ENCODE data around the gene GPC6. TPM values are rescaled to one million over a fixed set of nuclear protein-coding genes. Genes with fewer than 3 reads are reported as not detected.

GPC6 gene
- polyA plus RNA-seq, 1 donor from 2014 or later, result 9.0 TPM

DNA sequence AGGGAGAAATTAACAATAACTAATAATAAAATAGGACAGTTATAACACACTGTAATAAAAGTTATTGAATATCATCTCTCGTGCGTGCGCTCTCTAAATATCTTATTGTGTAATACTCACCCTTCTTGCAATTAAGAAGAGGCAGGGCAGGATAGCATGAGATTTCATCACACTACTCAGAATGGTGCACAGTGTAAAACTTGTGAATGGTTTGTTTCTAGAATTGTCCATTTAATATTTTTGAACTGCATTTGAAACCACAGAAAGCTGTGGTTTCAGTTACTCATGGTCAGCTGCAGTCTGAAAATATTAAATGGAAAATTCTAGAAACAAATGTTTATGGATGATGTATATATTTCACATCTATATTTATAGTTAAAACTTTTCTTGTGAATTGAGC is 1091.8 kb downstream of the GPC6 start:
- Histone ChIP-seq H3K4me3 (ENCODE audit: low read length) (no peak overlapping the region), H3K9me2 (ENCODE audit: insufficient read depth, low read length) (no peaks in the 10 kb centered on the region), H3K27me3 (ENCODE audit: insufficient read depth, low read depth, low read length) (no peaks in the 10 kb centered on the region), H2AFZ (ENCODE audit: low read depth, low read length) (no peak overlapping the region), H3K9ac (ENCODE audit: low read length) (no peak overlapping the region), H4K20me1 (ENCODE audit: insufficient read depth) (no peaks in the 10 kb centered on the region), H3F3A (ENCODE audit: insufficient read depth, low read length, poor library complexity, severe bottlenecking) (no peaks in the 10 kb centered on the region), H3K27ac (ENCODE audit: low read length) (no peak overlapping the region), H3K36me3 (ENCODE audit: insufficient read depth, low read length) (no peaks in the 10 kb centered on the region), H3K9me3 (ENCODE audit: low read length) (no peaks in the 10 kb centered on the region), H3K4me2 (ENCODE audit: low read length) (no peak overlapping the region), H3K79me2 (replicated peaks; ENCODE audit: insufficient read depth, low read length) (no peaks in the 10 kb centered on the region)
- TF ChIP-seq EZH2 (IDR thresholded peaks at IDR 0.05; ENCODE audit: borderline replicate concordance, insufficient read depth, low read length, poor library complexity, severe bottlenecking) (no peak), MXI1 (conservative IDR thresholded peaks at IDR 0.05; ENCODE audit: poor library complexity, severe bottlenecking) (no peak), POLR2AphosphoS5 (IDR thresholded peaks at IDR 0.05) (no peak), TAF1 (IDR thresholded peaks at IDR 0.05; ENCODE audit: low read depth) (no peak), RAD21 (conservative IDR thresholded peaks at IDR 0.05) (no peak), EP300 (conservative IDR thresholded peaks at IDR 0.05; ENCODE audit: poor library complexity, severe bottlenecking) (no peak), SMC3 (conservative IDR thresholded peaks at IDR 0.05; ENCODE audit: poor library complexity) (no peak)
- TF ChIP-seq, protein P1, sequence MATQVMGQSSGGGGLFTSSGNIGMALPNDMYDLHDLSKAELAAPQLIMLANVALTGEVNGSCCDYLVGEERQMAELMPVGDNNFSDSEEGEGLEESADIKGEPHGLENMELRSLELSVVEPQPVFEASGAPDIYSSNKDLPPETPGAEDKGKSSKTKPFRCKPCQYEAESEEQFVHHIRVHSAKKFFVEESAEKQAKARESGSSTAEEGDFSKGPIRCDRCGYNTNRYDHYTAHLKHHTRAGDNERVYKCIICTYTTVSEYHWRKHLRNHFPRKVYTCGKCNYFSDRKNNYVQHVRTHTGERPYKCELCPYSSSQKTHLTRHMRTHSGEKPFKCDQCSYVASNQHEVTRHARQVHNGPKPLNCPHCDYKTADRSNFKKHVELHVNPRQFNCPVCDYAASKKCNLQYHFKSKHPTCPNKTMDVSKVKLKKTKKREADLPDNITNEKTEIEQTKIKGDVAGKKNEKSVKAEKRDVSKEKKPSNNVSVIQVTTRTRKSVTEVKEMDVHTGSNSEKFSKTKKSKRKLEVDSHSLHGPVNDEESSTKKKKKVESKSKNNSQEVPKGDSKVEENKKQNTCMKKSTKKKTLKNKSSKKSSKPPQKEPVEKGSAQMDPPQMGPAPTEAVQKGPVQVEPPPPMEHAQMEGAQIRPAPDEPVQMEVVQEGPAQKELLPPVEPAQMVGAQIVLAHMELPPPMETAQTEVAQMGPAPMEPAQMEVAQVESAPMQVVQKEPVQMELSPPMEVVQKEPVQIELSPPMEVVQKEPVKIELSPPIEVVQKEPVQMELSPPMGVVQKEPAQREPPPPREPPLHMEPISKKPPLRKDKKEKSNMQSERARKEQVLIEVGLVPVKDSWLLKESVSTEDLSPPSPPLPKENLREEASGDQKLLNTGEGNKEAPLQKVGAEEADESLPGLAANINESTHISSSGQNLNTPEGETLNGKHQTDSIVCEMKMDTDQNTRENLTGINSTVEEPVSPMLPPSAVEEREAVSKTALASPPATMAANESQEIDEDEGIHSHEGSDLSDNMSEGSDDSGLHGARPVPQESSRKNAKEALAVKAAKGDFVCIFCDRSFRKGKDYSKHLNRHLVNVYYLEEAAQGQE (IDR thresholded peaks at IDR 0.05; ENCODE audit: borderline replicate concordance), result no peak
- TF ChIP-seq, protein P2, sequence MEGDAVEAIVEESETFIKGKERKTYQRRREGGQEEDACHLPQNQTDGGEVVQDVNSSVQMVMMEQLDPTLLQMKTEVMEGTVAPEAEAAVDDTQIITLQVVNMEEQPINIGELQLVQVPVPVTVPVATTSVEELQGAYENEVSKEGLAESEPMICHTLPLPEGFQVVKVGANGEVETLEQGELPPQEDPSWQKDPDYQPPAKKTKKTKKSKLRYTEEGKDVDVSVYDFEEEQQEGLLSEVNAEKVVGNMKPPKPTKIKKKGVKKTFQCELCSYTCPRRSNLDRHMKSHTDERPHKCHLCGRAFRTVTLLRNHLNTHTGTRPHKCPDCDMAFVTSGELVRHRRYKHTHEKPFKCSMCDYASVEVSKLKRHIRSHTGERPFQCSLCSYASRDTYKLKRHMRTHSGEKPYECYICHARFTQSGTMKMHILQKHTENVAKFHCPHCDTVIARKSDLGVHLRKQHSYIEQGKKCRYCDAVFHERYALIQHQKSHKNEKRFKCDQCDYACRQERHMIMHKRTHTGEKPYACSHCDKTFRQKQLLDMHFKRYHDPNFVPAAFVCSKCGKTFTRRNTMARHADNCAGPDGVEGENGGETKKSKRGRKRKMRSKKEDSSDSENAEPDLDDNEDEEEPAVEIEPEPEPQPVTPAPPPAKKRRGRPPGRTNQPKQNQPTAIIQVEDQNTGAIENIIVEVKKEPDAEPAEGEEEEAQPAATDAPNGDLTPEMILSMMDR (IDR thresholded peaks at IDR 0.05; ENCODE audit: poor library complexity, severe bottlenecking), result no peak

DNA sequence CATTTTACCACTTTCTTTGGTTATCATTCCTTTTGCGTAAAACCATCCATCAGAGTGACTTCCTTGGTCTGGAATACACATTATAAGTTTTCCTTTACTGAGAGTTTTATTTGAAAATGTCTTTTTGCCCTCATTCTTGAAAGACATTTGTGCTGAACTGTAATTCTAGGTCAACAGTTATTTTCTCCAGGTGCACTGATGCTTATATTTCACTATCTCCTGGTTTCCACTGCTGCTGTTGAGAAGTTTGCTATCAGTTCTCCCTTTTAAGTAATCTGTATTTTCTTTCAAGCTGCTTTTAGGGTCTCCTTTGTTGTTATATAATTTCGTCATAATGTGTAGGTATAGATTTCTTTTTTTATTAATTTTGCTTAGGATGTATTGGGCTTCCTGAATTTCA is 1092.9 kb downstream of the GPC6 start:
- Histone ChIP-seq H3K9me2 (ENCODE audit: insufficient read depth, low read length) (no peaks in the 10 kb centered on the region), H3K27me3 (ENCODE audit: insufficient read depth, low read depth, low read length) (no peaks in the 10 kb centered on the region), H3K9ac (ENCODE audit: low read length) (no peak overlapping the region), H3K79me2 (replicated peaks; ENCODE audit: insufficient read depth, low read length) (no peaks in the 10 kb centered on the region), H3K9me3 (ENCODE audit: low read length) (no peaks in the 10 kb centered on the region), H3F3A (ENCODE audit: insufficient read depth, low read length, poor library complexity, severe bottlenecking) (no peaks in the 10 kb centered on the region), H2AFZ (ENCODE audit: low read depth, low read length) (no peak overlapping the region), H4K20me1 (ENCODE audit: insufficient read depth) (no peaks in the 10 kb centered on the region), H3K4me3 (ENCODE audit: low read length) (no peak overlapping the region), H3K4me2 (ENCODE audit: low read length) (no peak overlapping the region), H3K36me3 (ENCODE audit: insufficient read depth, low read length) (no peaks in the 10 kb centered on the region), H3K27ac (ENCODE audit: low read length) (no peak overlapping the region)
- no peak for TF ChIP-seq RAD21 (conservative IDR thresholded peaks at IDR 0.05)
- no peak for TF ChIP-seq MXI1 (conservative IDR thresholded peaks at IDR 0.05; ENCODE audit: poor library complexity, severe bottlenecking)
- TF ChIP-seq, protein P1 (IDR thresholded peaks at IDR 0.05; ENCODE audit: borderline replicate concordance), result no peak
- no peak for TF ChIP-seq EP300 (conservative IDR thresholded peaks at IDR 0.05; ENCODE audit: poor library complexity, severe bottlenecking)
- no peak for TF ChIP-seq POLR2AphosphoS5 (IDR thresholded peaks at IDR 0.05)
- TF ChIP-seq, protein P2 (IDR thresholded peaks at IDR 0.05; ENCODE audit: poor library complexity, severe bottlenecking), result no peak
- no peak for TF ChIP-seq SMC3 (conservative IDR thresholded peaks at IDR 0.05; ENCODE audit: poor library complexity)

Measured in neural cell (in vitro differentiated cells).